GM21723 (cell line): Measurements from ENCODE around the gene ANKS1A.
"Not testable (repeated sequence)": the region's sequence is repeated elsewhere in the genome, so short reads cannot be mapped to it uniquely, and the experiment has no call there.

ENCODE experiments used
- ATAC-seq: cut with Tn5 transposase; IDR thresholded peaks from one replicate; pipeline ENCODE4 v1.9.1; 2021; ENCODE audit warnings: mild to moderate bottlenecking, moderate library complexity; ENCODE audit not compliant: unreplicated experiment

ANKS1A gene

DNA sequence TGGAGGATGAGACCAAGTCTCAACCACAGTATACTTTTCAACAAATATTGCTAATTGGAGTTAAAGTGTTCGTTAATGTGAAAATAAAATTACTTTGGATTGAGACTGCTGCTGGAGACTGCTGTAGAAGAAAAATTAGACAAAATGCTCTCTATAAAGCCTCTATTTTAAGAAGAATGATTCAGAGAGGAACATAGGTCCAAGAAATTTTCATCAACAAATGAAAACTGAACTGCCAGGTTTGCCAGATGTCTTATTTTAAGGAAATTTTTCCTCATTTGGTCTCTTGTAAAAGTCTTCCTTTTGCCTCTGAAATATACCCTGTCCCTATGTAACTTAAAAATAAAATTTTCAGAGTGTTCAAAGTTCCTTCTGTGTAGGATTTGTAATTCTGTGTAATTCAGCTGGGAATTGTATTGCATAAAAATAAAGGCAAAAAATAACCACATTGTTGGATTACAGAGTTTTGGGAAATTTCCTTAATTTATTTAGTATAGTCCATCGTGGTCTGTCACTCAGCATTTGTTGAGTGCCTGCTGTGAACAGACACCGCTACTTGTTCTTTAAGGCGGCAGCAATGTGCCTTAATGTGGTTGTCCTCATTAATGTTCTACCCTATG lies 27.4 kb downstream of the ANKS1A start:
- ATAC-seq = no peak

DNA sequence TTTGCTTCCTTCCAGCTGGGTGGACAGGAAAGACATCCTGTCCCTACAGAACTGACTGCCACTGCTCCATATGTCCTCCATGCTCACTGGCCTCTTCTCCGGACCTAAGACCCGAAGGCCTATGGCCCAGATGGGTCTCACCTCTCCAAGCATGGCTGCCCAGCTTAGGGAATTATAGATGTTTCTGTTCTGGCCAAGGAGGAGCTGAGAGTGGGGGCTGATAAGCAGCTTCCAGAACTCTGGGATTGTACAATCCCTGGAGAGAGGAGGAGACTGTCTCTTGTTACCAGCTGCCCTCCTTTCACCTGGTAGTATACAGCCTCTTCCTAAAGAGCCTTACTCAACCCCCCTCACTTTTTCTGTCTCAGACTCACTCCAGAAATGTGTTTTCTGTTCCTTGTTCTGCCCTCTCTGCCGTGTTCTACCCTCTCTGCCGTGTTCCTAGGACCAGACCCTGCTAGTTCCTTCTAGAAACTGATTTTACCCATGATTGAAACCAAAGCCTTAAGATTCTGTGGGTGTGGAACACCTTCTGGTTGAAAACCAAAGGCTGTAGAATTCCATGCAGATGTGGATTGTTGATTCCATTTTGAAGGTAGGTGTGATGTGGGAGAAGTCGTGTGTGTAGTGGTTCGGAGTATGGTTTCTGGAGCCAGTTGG lies 28.7 kb downstream of the ANKS1A start:
- ATAC-seq = no peak

DNA sequence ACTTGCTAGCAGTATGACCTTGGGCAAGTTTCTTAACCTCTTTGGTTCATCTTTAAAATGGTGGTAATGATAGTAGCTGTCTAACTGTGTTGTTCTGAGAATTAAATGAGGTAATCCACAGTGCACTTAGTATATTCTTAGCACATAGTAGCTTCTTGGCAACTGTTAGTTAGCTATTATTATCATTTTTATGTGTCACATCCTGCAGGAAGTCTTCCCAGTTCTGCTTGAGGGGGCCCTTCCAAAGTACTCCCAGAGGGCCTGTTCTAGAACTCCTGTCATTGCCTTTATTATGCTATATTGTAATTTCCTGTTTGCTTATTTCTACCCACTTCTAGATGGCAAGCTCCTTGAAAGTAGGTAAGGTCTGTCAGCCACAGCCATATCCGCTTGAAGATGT lies 30.6 kb downstream of the ANKS1A start:
- no peak for ATAC-seq

DNA sequence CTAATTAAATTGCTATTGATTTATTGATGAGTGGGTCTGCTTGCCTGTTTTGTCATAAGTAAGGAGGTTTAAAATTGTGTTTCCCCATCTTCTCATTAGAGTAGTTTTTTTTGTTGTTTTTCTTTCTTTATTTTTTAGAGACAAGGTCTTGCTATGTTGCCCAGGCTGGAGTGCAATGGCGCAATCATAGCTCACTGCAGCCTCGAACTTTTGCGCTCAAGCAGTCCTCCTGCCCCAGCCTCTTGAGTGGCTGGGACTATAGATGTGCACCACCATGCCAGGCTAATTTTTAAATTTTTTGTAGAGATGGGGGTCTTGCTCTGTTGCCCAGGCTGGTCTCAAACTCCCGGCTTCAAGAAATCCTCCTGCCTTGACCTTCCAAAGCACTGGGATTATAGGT lies 31.0 kb downstream of the ANKS1A start:
- ATAC-seq = no peak

DNA sequence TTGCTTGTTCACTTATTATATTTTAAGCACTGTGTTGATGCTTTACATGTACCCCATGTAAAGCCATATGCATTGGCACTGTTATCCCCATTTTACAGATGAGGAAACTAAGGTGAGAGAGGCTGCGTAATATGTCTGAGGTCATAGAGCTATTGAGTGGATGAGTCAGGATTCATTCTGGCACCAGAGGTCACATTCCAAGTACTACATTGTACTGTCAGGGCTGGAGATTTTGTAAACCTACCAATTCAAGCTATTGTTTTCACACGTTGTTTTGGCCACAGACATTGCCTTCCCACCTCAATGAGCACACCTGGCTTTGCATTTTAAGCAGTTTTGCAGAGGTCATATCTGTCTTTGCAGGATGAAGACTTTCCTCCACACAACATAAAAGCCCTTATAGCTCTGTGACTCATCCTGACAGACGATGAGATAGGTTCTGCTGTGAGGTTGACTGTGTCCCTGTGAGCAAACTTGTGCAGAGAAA lies 33.2 kb downstream of the ANKS1A start:
- no peak for ATAC-seq

DNA sequence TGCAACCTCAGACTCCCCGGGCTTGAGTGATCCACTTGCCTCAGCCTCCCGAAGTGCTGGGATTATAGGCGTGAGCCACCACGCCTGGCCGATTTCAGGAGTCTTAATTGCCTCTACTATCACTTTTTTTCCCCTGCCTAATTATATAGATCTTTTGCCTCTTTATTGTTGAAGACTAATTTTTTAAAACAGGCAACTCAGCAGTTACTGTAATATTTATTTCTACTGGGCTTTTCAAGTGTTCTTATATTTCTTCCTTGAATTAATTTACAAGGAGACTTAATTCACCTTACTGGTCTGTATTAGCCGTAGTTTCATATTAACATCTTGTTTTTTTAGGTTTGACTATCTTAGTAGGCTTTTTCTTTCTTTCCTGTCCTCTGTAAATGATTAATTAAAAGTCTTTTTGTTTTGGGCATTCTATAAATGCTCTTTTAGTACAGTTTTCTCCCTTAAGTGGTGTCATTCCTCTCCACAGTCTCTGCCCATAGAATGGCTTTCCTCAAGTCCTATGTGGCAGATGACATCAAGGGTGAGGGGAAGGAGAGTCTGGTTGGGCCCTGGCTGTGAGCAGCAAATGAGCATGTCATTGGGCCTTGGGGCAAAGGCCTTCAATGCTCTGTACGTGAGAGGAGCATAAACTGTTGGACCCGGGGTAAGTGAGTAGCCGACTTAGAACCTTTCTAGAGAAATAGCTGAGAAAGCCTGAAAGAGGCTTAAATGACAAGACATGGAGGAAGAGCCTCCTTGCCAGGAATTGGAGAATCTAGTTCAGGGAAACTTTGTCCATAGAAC lies 36.0 kb downstream of the ANKS1A start:
- no peak for ATAC-seq

DNA sequence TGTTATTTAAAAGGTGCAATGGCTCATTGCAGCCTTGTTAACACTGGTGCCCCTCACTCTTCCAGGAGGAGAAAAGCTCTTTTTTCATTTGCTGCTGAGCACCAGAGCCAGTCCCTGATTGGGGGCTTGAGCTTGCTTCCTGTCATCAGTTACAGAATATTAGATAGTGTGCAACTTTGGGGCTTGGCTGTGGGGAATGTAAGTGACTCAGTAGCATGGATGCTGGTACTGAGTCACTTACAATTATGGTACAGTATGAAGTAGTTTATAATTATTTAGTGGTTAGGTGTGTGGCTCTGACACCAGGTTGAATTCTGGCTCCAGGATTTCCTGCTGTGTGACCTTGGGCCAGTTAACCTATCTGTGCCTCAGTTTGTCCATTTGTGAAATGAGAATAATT lies 37.6 kb downstream of the ANKS1A start:
- no peak for ATAC-seq

DNA sequence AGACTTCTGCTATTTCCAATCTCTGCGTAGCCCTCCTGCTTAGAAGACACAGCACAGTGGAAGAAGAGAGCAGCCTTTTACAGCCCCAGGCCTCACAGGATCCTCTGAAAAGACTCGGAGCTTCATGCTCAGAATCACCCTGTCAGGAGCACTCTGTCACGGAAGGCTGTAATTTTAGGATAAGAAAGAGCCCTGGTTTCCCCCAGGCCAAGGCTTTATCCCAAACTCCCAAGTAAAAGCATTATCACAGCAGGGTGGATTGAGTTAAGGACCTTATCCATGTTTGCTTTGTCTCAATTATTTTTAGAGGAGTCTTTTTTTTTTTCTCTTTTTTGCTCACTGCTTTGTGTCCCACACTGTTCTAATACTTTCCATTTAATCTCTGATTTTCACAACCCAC lies 39.2 kb downstream of the ANKS1A start:
- ATAC-seq = no peak

DNA sequence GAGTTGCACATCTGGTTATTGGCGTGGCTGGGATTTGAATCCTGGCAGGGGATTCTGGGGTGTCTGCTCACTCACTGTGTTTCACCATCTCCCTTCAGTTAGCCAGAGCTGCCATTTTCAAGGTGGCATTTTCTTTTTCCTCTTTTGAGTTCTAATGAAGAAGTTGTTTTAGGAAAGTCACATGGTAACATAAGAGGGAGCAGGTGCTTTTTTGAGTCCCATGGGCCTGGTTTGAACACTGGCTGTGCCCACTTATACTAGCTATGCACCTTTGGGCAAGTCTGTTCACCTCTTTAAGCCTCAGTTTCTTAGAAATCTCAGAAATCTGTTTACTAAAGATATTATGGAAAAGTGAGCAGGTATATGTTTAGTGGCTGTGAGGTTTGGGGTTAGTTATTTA lies 39.6 kb downstream of the ANKS1A start:
- no peak for ATAC-seq

DNA sequence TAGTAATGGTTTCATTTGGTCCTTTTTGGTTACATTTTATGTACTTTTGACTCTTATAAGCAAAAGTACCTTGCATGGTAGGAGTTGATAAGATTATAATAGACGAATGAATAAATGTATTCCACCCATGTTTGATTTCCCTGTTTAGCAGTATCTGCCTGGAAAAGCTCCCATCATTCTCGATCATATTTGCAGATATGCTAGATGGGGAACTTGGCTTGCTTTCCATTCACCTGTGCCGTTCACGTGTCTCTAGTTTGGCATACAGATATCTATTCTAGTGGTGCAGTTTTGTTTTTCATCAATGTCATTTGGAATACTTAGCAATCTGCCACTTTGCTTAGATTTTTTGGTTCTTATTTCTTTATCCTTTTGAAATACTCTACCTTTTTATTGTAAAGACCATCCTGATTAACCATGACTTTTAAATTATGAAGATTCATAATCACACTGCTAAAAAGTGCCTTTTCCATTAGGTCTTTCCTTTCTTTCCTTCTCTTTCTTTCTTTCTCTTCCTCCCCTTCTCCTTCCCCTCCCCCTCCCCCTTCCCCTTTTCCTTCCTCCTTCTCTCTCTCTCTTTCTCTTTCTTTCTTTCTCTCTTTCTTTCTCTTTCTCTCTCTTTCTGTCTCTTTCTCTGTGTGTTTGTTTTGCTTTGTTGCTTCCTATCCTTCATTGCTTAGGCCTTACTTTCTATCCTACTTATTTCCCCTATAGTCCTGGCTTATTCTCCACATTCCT lies 40.4 kb downstream of the ANKS1A start:
- no peak for ATAC-seq

DNA sequence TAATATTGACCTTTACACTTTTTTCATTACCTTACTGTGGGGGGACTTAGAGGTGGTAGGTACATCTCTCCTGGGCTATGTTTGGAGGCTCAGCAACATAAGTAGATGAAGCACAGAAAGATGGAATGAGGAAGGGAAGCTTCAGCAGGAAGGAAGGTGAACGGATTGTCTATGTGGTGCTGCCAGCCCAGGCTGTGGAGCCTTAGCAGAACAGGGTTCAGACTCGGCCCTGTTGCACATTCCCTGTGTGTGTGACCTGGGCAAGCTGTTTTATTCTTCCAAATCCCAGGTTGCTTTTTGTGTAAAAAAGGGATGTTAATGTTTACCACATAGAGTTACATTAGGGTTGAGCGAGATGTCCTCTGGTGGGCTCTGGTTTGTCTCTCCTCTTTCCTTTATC lies 41.2 kb downstream of the ANKS1A start:
- no peak for ATAC-seq

DNA sequence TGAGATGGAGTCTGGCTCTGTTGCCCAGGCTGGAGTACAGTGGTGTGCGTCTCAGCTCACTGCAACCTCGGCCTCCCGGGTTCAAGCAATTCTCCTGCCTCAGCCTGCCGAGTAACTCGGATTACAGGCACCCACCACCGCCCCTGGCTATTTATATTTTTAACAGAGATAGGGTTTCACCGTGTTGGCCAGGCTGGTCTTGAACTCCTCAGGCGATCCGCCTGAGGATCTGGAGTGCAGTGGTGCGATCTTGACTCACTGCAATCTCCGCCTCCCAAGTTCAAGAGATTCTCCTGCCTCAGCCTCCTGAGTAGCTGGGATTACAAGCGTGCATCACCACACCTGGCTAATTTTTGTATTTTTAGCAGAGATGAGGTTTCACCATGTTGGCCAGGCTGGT lies 43.1 kb downstream of the ANKS1A start:
- not testable (repeated sequence) for ATAC-seq

DNA sequence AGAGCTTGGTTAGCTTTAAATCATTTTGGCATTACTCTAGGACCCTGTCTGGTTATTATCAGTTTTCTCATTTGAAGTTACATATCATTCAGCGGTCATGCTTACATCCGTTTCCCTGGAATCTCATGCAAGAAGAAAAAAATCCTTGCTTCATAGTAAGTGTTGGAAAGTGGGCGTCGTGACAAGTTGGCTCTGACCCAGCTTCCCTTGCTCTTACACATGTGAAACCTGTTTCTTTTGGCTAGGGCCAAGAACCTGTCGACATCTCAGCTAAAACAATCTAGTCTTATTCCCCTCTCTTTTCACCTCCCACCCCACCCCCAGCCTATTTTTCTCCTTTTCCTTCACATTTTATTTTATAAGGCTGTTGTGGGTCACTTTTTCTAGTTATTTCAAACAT lies 45.5 kb downstream of the ANKS1A start:
- no peak for ATAC-seq

DNA sequence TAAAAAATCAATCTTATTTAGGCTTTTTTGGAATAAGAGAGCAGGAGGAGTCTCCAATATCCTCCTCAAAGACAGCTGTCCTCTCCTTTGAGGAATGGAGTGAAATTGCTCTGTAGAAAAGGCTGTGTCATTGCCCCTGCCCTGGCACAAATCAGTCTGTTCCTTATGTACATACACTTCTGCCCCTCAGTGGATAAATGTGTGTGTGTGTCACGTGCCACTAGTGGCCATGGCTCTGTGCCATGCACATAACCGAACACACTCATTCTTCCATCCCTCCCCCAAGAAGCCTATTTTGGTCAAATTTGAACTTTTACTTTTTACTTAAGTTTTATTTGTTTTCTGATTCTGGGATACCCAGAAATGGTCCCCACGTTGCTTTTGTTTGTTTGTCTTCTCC lies 49.2 kb downstream of the ANKS1A start:
- ATAC-seq = no peak

DNA sequence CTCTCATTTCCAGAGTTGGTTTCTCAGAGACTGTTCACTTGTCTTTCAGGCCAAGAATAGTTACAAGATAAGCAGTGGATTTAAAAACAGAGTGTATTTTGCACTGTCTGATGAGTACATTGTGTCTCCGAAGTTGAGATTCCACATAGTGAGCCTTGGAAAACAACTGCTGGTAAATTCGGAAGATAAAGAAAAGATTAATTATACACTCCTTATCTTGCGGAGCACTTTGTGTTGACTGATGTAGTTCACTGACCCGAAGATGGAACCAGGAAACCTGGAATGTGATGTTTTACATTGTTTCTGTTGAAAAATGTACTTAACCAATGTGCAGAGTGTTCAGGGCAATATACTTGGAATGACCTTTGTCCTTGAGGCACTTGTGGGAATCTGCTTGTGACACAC lies 51.0 kb downstream of the ANKS1A start:
- no peak for ATAC-seq

DNA sequence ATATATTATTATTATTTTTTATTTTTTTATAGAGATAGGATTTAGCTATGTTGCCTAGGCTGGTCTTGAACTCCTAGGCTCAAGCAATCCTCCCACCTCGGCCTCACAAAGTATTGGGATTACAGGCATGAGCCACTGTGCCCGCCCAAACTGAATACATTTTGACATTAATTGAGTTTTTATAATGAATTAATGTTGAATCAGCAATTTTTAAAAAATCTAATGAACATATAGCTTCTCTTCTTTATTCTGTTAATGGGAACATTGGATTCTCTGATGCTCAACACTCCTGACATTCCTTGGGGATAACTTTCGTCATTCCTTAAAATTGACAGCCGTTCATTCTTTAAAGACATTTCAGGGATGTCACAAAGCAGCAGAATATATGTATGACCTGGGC lies 52.4 kb downstream of the ANKS1A start:
- no peak for ATAC-seq

DNA sequence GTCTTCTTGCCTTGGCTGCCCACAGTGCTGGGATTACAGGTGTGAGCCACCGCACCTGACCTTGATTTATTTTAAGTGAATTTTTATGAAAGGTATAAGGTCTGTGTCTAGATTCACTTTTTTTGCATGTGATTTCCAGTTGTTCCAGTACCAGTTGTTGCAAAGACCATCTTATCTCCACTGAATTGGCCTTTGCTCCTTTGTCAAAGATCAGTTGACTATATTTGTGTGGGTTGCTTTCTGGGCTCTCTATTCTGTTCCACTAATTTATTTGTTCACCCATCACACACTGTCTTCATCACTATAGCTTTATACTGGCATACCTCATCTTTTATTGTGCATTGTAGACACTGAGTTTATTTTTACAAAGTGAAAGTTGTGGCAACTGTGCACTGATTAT lies 56.3 kb downstream of the ANKS1A start:
- no peak for ATAC-seq

DNA sequence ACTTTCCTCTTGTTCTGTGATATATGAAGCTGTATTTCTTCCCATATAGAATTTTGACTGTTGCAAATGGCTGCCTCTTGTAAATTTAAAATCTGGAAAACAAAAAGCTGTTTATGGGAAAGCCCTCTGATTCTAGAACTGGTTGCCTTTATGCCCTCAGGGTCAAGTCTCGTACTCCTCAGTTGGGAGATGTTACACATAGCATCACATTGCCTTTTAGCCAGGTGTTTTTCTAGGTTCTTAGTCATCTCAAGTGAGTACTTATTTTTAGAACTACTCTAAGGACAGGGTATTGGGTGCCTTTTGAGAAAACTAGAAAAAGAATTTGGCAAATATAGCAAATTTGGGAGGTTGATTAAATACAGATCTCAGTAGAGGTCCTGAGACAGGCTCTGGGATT lies 58.5 kb downstream of the ANKS1A start:
- no peak for ATAC-seq

DNA sequence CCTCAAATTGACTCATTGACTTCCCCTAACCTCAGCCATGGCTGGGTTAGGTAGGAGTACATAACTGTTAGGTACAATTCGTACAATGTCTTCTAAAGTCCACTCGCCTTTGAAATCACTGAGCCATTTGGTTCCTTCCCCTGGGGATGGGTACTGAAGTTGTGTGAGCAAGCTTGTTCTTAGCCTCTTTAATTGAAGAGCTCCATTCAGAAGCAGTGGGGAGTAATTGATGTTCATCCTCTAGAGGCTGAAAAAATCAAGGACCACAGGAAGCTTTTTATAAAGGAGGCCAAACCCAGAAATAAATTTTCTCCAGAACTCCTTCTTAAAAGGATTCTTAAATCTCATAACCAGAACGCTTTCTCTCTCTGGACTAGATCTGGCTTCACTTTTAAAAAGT lies 60.6 kb downstream of the ANKS1A start:
- ATAC-seq = no peak

DNA sequence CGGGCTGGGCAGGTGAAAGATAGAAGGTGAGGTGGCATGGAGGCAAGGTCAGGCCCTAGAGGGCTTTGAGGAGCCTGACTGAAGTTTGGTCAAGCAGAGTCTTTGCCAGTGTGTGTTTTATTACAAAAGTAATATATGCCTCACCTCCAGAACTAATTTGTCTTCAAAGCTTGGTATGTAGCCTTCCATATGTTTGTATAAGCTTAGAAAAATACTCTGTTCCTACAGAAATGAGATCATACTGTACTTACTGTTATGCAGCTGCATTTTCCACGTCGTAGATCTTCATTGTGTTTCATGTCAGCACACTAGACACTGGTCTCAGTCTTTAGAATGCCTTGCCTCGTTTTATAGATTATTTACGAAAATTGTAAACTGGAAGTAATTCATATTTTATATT lies 61.8 kb downstream of the ANKS1A start:
- no peak for ATAC-seq

DNA sequence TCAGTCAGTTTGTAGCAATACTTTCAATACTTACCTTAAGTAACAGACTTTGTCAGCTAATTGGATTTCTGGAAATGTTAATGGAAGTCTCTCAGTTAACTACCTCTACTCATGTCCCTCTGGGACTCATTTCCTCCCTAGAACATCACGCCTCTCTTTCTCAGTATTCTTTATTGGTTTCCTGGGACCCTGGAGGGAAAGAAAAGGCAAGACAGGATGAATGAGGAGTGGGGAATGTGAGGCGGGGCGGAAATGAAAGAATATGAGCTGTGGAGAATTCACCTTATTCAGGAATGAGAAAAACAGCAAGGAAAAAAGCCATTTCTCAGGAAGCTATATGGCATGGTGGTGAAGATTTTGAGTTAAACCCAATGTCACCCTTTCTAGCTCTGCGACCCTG lies 62.7 kb downstream of the ANKS1A start:
- no peak for ATAC-seq
